ENCODE results near the gene LRRC43. TPM values are rescaled to one million over a fixed set of nuclear protein-coding genes. Genes with fewer than 3 reads are reported as not detected.

The LRRC43 gene
- total RNA-seq, 4 donors from 2014 or later = 0.64 TPM; not detected in 3

DNA sequence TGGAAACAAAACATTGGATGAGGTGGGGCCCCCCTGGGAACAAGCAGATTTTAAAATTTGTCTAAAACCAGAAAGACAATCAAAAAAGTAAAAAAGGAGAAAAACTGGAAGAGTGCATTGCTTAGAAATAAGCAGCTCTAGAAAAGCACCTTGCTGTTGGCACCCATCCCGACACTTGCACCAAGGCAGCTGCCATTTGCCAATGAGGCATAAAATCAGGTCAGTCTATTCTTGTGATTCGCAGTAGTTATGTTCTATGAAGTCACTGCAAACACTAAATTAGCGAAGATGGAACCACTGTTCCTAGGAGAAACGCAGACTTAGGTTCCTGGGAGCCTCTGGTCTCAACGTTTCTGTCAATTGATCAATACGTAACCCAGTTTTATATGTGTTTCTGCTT, 67.1 kb downstream of the LRRC43 start:
- H3K4me3 ChIP-seq = no peak overlapping the region
- no peaks in the 10 kb centered on the region for H3K27me3 ChIP-seq
- WGBS, 2 donors (ENCODE audit: low coverage in 1 of 2) = 94 to 100% methylated on average over 6 of the region's 6 CpGs
- in situ Hi-C loops (cut with MboI; ENCODE audit: low pct_ligation_motif_present in 1 of 4, low pct_unique_long_range_greater_than_20kb in 1 of 4, low sequenced_read_pairs in 3 of 4) (no loop called here), intact Hi-C loops (cut with DNase I; ENCODE audit: low total_unique reads) (no loop called here)
- peaks cover 0 to 18% (median 9%) of the 10 kb centered on the region in 4 donors for H3K36me3 ChIP-seq
- DNase-seq = no peak
- no peaks in the 10 kb centered on the region for H3K9me3 ChIP-seq
- no peak overlapping the region for H3K27ac ChIP-seq
- TF ChIP-seq POLR2A (IDR thresholded peaks at IDR 0.05) (no peak), CTCF (IDR thresholded peaks at IDR 0.05) (no peak), POLR2AphosphoS5 (IDR thresholded peaks at IDR 0.05) (no peak), EP300 (IDR thresholded peaks at IDR 0.05; ENCODE audit: low read depth) (no peak)
- no peaks in the 10 kb centered on the region for H3K4me1 ChIP-seq

DNA sequence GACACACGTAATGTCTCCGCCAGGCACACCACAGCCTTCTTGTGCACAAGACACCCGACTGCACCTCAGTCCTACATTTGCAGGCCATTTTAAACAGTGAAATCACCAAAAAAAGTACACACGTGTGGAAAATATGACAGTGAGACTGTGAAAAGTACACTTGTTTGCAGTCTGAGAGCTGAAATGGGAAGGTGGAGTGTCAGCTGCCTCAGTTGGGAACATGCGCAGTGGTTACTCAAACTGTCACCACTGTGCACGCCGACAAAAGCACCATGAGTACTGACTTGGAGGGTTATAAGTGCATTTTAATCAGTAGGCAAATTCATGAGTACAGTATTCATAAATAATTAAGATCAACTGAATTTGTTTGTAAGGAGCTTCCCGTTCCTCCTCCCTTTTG, 67.6 kb downstream of the LRRC43 start:
- Histone ChIP-seq H3K36me3 (peaks cover 0 to 18% (median 9%) of the 10 kb centered on the region in 4 donors), H3K9me3 (no peaks in the 10 kb centered on the region)
- intact Hi-C loops (cut with DNase I; ENCODE audit: low total_unique reads) = no loop called here

More for the DNA sequence above, 67.6 kb downstream of the LRRC43 start:
- in situ Hi-C loops (cut with MboI; ENCODE audit: low pct_ligation_motif_present in 1 of 4, low pct_unique_long_range_greater_than_20kb in 1 of 4, low sequenced_read_pairs in 3 of 4) = no loop called here
- DNase-seq = no peak
- H3K4me3 ChIP-seq = no peak overlapping the region
- no peak overlapping the region for H3K27ac ChIP-seq
- H3K4me1 ChIP-seq = no peaks in the 10 kb centered on the region
- TF ChIP-seq POLR2AphosphoS5 (IDR thresholded peaks at IDR 0.05) = no peak
- TF ChIP-seq EP300 (IDR thresholded peaks at IDR 0.05; ENCODE audit: low read depth) = no peak
- no peak for TF ChIP-seq POLR2A (IDR thresholded peaks at IDR 0.05)
- no peak for TF ChIP-seq CTCF (IDR thresholded peaks at IDR 0.05)
- WGBS, 2 donors (ENCODE audit: low coverage in 1 of 2) = 94 to 96% methylated on average over 4 to 8 of the region's 8 CpGs
- H3K27me3 ChIP-seq = no peaks in the 10 kb centered on the region

Small RNA genes lying within 50 kb of the gene (small RNA-seq; reads per million reads assigned to genes)
- gene DIABLO = 0.35 to 0.83 (median 0.62) reads per million in 4 donors

Other genes starting within 250 kb of the LRRC43 start
- 1 to 10 TPM in 3 of 4 donors, under 1 TPM in 1; 0.75 to 6.8 (median 6.3) TPM for gene BCL7A, start 161.2 kb upstream of the LRRC43 start, total RNA-seq
- 100 to 1,000 TPM in 3 of 4 donors, 10 to 100 TPM in 1; 99.5 to 302 (median 151) TPM for gene MLXIP, start 104.4 kb upstream of the LRRC43 start, total RNA-seq
- gene IL31, start 8.9 kb upstream of the LRRC43 start, total RNA-seq = not detected
- 1 to 10 TPM in 1 of 4 donors, not detected in 3; 1.3 TPM for gene B3GNT4, start 20.6 kb downstream of the LRRC43 start, total RNA-seq
- gene DIABLO, start 42.9 kb downstream of the LRRC43 start, total RNA-seq = 100 to 1,000 TPM in 1 of 4 donors, 10 to 100 TPM in 3; 10.5 to 121 (median 54.3) TPM
- 10 to 100 TPM in 3 of 4 donors, 1 to 10 TPM in 1; 2.2 to 18.7 (median 16.3) TPM for gene VPS33A, start 83.4 kb downstream of the LRRC43 start, total RNA-seq
- gene CLIP1, start 239.5 kb downstream of the LRRC43 start, total RNA-seq = 100 to 1,000 TPM in 1 of 4 donors, 10 to 100 TPM in 3; 49.2 to 111 (median 88.6) TPM